AG04450 (cell line): ENCODE results near the gene RPL26. TPM values are rescaled to one million over a fixed set of nuclear protein-coding genes. Genes with fewer than 3 reads are reported as not detected.
"Not testable (repeated sequence)": the region's sequence is repeated elsewhere in the genome, so short reads cannot be mapped to it uniquely, and the experiment has no call there.

ENCODE experiments used
- CTCF ChIA-PET: fragments of 300-600, 350-600 bp; formaldehyde crosslinking; extraction: SDS; loops from one replicate; lab custom pipeline; 2022; ENCODE audit warnings: antibody characterized with exemption, inconsistent platforms; lab: Charles Lee
- POLR2A ChIA-PET: fragments of 350-600 bp; formaldehyde crosslinking; extraction: SDS; loops from one replicate; lab custom pipeline; 2021; ENCODE audit warnings: antibody characterized with exemption, inconsistent platforms; lab: Yijun Ruan, JAX
- DNase-seq: peaks from one replicate; pipeline ENCODE4 v3.0.0-alpha.2; 2011; ENCODE audit warnings: low read depth, low spot score
- H3K27ac ChIP-seq: one replicate; pipeline ENCODE4 v1.5.1; 2012; ENCODE audit warnings: low read depth, low read length, control low read depth
- H3K27me3 ChIP-seq: one replicate; pipeline ENCODE4 v1.6.0; 2012; ENCODE audit warnings: low read length; ENCODE audit not compliant: control insufficient read depth, insufficient read depth
- H3K4me3 ChIP-seq: 2 replicates; pipeline ENCODE4 v1.5.1; 2011; ENCODE audit warnings: mild to moderate bottlenecking, low read depth, low read length, control low read depth
- H3K9me3 ChIP-seq: 2 replicates; pipeline ENCODE4 v1.5.1; 2012; ENCODE audit warnings: low read length; ENCODE audit not compliant: control insufficient read depth, insufficient read depth
- CTCF ChIP-seq: IDR thresholded peaks from 2 replicates; pipeline ENCODE4 v1.5.1; 2011; ENCODE audit warnings: low read depth, low read length, control low read depth, inconsistent platforms
- polyA plus RNA-seq: library from polyadenylated mRNA; depleted of rRNA; stranded (reverse); fragments of >200 nt; gene quantifications from 2 replicates; pipeline ENCODE4 v1.2.3, GENCODE V29; 2011

Gene RPL26
- polyA plus RNA-seq, 1 experiment: 4,830 TPM

GRCh38 chr17:8402921-8403536 lies 20.0 kb upstream of the RPL26 start:
- Histone ChIP-seq H3K9me3 (no peaks in the 10 kb centered on the region), H3K27ac (no peak overlapping the region), H3K4me3 (no peak overlapping the region), H3K27me3 (peaks cover 9% of the 10 kb centered on the region)
- ChIA-PET CTCF (interaction anchor here (0.6 kb wide), 1 partner anchor 11 kb away, joined by 3 read pairs; no protein-coding TSS in a partner anchor), POLR2A (no interaction called here)
- TF ChIP-seq CTCF: no peak
- DNase-seq: no peak

DNA sequence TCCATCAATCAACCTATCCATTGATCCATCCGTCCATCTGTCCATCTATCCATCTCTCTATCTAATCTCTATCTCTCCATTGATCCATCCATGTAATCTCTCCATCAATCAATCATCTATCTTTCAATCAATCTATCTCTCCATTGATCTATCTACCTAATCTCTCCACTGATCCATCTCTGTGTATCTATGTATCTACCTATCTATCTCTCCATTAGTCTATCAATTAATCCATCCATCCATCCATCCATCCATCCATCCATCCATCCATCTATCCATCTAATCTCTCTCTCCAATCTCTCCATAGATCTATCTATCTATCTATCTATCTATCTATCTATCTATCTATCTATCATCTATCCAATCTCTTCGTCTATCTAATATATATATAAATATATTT lies 18.1 kb upstream of the RPL26 start:
- Histone ChIP-seq H3K27me3 (peaks cover 11% of the 10 kb centered on the region), H3K9me3 (no peaks in the 10 kb centered on the region), H3K27ac (no peak overlapping the region), H3K4me3 (no peak overlapping the region)
- POLR2A ChIA-PET: no interaction called here
- DNase-seq: no peak
- CTCF ChIA-PET: interaction anchor here (1.6 kb wide), 1 partner anchor 9 kb away, joined by 5 read pairs; no protein-coding TSS in a partner anchor
- TF ChIP-seq CTCF: no peak

DNA sequence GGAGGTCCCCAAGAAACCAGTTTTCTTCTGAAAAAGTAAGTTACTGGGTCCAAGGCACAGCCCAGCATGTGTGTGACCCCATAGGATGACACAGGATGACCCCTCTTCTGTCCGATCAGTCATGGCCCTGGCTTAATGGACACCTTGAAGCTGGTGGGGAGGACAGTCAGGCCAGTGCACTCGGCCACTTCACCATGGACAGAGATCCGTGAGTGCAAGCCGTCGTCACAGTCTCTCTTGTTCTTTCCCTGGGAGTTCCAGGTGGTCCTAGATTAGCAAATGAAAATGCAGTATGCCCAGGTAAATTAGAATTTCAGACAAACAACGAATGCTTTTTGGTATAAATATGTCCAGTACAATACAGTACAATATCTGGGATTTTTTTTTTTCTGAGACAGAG lies 16.0 kb upstream of the RPL26 start:
- POLR2A ChIA-PET: no interaction called here
- DNase-seq: no peak
- H3K27me3 ChIP-seq: peaks cover 11% of the 10 kb centered on the region
- H3K27ac ChIP-seq: no peak overlapping the region
- no peak for TF ChIP-seq CTCF
- H3K9me3 ChIP-seq: no peaks in the 10 kb centered on the region
- no peak overlapping the region for H3K4me3 ChIP-seq
- CTCF ChIA-PET: interaction anchor here (1.5 kb wide), 1 partner anchor 11 kb away, joined by 5 read pairs; no protein-coding TSS in a partner anchor

GRCh38 chr17:8397636-8398035 lies 14.6 kb upstream of the RPL26 start, which contains the start of gene RNF222:
Gene RNF222, minus strand, starts transcription at chr17:8397827. Its CDS starts 4,366 bp downstream, at chr17:8393461.
- ChIA-PET POLR2A (interaction anchor here (0.6 kb wide), 1 partner anchor 92 kb away, joined by 3 read pairs; no protein-coding TSS in a partner anchor), CTCF (interaction anchor here (1.1 to 1.5 kb wide), 2 partner anchors 12 to 13 kb away, joined by 5 read pairs; no protein-coding TSS in a partner anchor)
- Histone ChIP-seq H3K9me3 (peaks cover 3% of the 10 kb centered on the region; the same call in 1 of the 2 replicates), H3K27me3 (peaks cover 11% of the 10 kb centered on the region), H3K4me3 (no peak within 1 kb of the TSS), H3K27ac (no peak within 1 kb of the TSS)
- DNase-seq: no peak
- TF ChIP-seq CTCF: no peak

- DNase-seq, H3K27me3 ChIP-seq, H3K27ac ChIP-seq, H3K4me3 ChIP-seq, H3K9me3 ChIP-seq, POLR2A ChIA-PET: not testable (repeated sequence)
- CTCF ChIA-PET: interaction anchor here (0.6 to 1.8 kb wide), 6 partner anchors 11 to 392 kb away, joined by 3 to 6 read pairs (median 4); no protein-coding TSS in a partner anchor
Measured at GRCh38 chr17:8394497-8394896, 11.5 kb upstream of the RPL26 start.
